HG03159 (cell line): ENCODE measurements around the gene PDZD4.

Source experiments
- ATAC-seq: cut with Tn5 transposase; IDR thresholded peaks from one replicate; pipeline ENCODE4 v1.9.1; 2021; ENCODE audit warnings: mild to moderate bottlenecking, moderate library complexity; ENCODE audit not compliant: unreplicated experiment

PDZD4 gene

GRCh38 chrX:153867671-153868070 is 37.3 kb upstream of the PDZD4 start:
- no peak for ATAC-seq

- no peak for ATAC-seq
Measured at GRCh38 chrX:153867139-153867538, 36.8 kb upstream of the PDZD4 start.

- no peak for ATAC-seq
Measured at GRCh38 chrX:153866302-153867019, 36.1 kb upstream of the PDZD4 start.

GRCh38 chrX:153865685-153866084 is 35.3 kb upstream of the PDZD4 start:
- ATAC-seq = no peak

- ATAC-seq = no peak
Measured at GRCh38 chrX:153865321-153865580, 34.9 kb upstream of the PDZD4 start.

GRCh38 chrX:153864561-153865320 is 34.4 kb upstream of the PDZD4 start:
- ATAC-seq = no peak

- ATAC-seq = no peak
Measured at GRCh38 chrX:153864101-153864500, 33.8 kb upstream of the PDZD4 start.

- ATAC-seq = no peak
Measured at GRCh38 chrX:153863251-153863991, 33.1 kb upstream of the PDZD4 start.

- no peak for ATAC-seq
Measured at GRCh38 chrX:153862369-153863250, 32.3 kb upstream of the PDZD4 start.

GRCh38 chrX:153861733-153862310 is 31.5 kb upstream of the PDZD4 start:
- no peak for ATAC-seq

GRCh38 chrX:153861151-153861550 is 30.8 kb upstream of the PDZD4 start:
- ATAC-seq = no peak

- no peak for ATAC-seq
Measured at GRCh38 chrX:153857348-153857903, 27.1 kb upstream of the PDZD4 start.

GRCh38 chrX:153854702-153855101 is 24.4 kb upstream of the PDZD4 start:
- ATAC-seq = no peak

- ATAC-seq = no peak
Measured at GRCh38 chrX:153853902-153854267, 23.5 kb upstream of the PDZD4 start.

GRCh38 chrX:153853180-153853901 is 23.0 kb upstream of the PDZD4 start:
- no peak for ATAC-seq

- ATAC-seq = no peak
Measured at GRCh38 chrX:153851981-153852380, 21.6 kb upstream of the PDZD4 start.

- no peak for ATAC-seq
Measured at GRCh38 chrX:153848325-153848724, 18.0 kb upstream of the PDZD4 start.

GRCh38 chrX:153845842-153846241 is 15.5 kb upstream of the PDZD4 start:
- ATAC-seq = no peak

GRCh38 chrX:153845195-153845594 is 14.9 kb upstream of the PDZD4 start:
- no peak for ATAC-seq
